H1 (cell line): Measurements from ENCODE around the gene ICAM5. TPM values are rescaled to one million over a fixed set of nuclear protein-coding genes. Genes with fewer than 3 reads are reported as not detected.

ENCODE experiments used
- CBX5 ChIP-seq: fragments of 300-800, 300-1000 bp; sonication (generic); IDR thresholded peaks from 2 replicates; pipeline ENCODE4 v1.7.1; 2016; ENCODE audit warnings: antibody characterized with exemption, low read length, low read depth
- CHD2 ChIP-seq: IDR thresholded peaks from 2 replicates; pipeline ENCODE4 v1.6.1; 2012; ENCODE audit warnings: low read length, improper control_type of control experiment
- CHD7 ChIP-seq: fragments of 300-600 bp; sonication (generic); IDR thresholded peaks from 2 replicates; pipeline ENCODE4 v1.7.1; 2012; ENCODE audit warnings: low read length, moderate library complexity, mild to moderate bottlenecking, inconsistent platforms; ENCODE audit not compliant: insufficient replicate concordance
- CREB1 ChIP-seq: IDR thresholded peaks from 2 replicates; pipeline ENCODE4 v1.6.1; 2012; ENCODE audit warnings: inconsistent platforms
- JUN ChIP-seq: IDR thresholded peaks from 2 replicates; pipeline ENCODE4 v1.6.1; 2011; ENCODE audit warnings: low read depth, mild to moderate bottlenecking, improper control_type of control experiment, low read length
- KDM1A ChIP-seq: fragments of 200-600, 300-600 bp; sonication (generic); IDR thresholded peaks from 2 replicates; pipeline ENCODE4 v1.7.1; 2016; ENCODE audit warnings: mild to moderate bottlenecking, low read length, borderline replicate concordance
- MAFK ChIP-seq: IDR thresholded peaks from 2 replicates; pipeline ENCODE4 v1.6.1; 2012; ENCODE audit warnings: low read depth, mild to moderate bottlenecking, improper control_type of control experiment, low read length
- TAF7 ChIP-seq: optimal IDR thresholded peaks from 2 replicates; pipeline ENCODE3; 2011; ENCODE audit warnings: low read depth, mild to moderate bottlenecking, inconsistent platforms, low read length, moderate library complexity, borderline replicate concordance
- TEAD4 ChIP-seq: IDR thresholded peaks from 2 replicates; pipeline ENCODE4 v1.6.1; 2012; ENCODE audit warnings: low read depth, low read length, inconsistent platforms, mixed read lengths
- USF2 ChIP-seq: IDR thresholded peaks from 2 replicates; pipeline ENCODE4 v1.6.1; 2011; ENCODE audit warnings: low read length, improper control_type of control experiment
- polyA plus RNA-seq, 7 experiments: library from polyadenylated mRNA; depleted of rRNA in 3 of 7; stranded (reverse) in 5 of 7; unstranded in 2 of 7; fragments of >200 nt in 5 of 7; fragments of 200-250 nt in 2 of 7; gene quantifications; 1 replicate in 5 of 7; 2 replicates in 1 of 7; 4 replicates in 1 of 7; pipeline versions ENCODE4 v1.2.1 to v1.2.3, GENCODE V29; 2011 to 2013; ENCODE audit warnings: missing spikeins in 2 of 7, mixed read lengths in 2 of 7
- total RNA-seq: library from RNA; stranded (reverse); fragmentation: NEBNext Ultra II Directional; extraction: Animal tissue kit (Norgen Biotek cat#: 25700); gene quantifications from 2 replicates; pipeline ENCODE4 v1.2.1, GENCODE V29; 2021

Gene ICAM5
- total and polyA plus RNA-seq, 2 of the 8 experiments (the other 6 are each of a cell fraction or from before 2014, with no cell fraction given): 3.9 to 4.8 TPM

- TF ChIP-seq CHD7 (no peak), USF2 (no peak), TAF7 (no peak), CBX5 (no peak), KDM1A (no peak), MAFK (no peak), CHD2 (no peak), CREB1 (no peak), TEAD4 (no peak), JUN (no peak)
These were observed 31.7 kb downstream of the ICAM5 start (continued) for GRCh38 chr19:10321417-10321797.
